Measurements from ENCODE around the gene LRCH3. TPM values are rescaled to one million over a fixed set of nuclear protein-coding genes. Genes with fewer than 3 reads are reported as not detected.

The LRCH3 gene
- total and polyA plus RNA-seq, 2 of the 13 experiments (the other 11 are each of a cell fraction or from before 2014, with no cell fraction given): 25.5 to 103 TPM

GRCh38 chr3:197791113-197791891 lies at the start of gene LRCH3 (continued):
- peak; percentile 72 for TF ChIP-seq ZNF574 (CRISPR knock-in tag; IDR thresholded peaks at IDR 0.05)
- TF ChIP-seq ZNF704 (CRISPR knock-in tag; IDR thresholded peaks at IDR 0.05; ENCODE audit: borderline replicate concordance): 0 out of 2 replicates have a peak, but pooled peaks have one; percentile 50
- TF ChIP-seq ZNF670 (CRISPR knock-in tag; IDR thresholded peaks at IDR 0.05; ENCODE audit: borderline replicate concordance): peak; percentile 85; the same call in 1 of the 2 replicates
- TF ChIP-seq MLLT10 (CRISPR knock-in tag; IDR thresholded peaks at IDR 0.05): no peak
- TF ChIP-seq PPARG (CRISPR knock-in tag; conservative IDR thresholded peaks at IDR 0.05): no peak
- no peak for TF ChIP-seq HDAC6 (IDR thresholded peaks at IDR 0.05; ENCODE audit: low read depth, low read length)
- TF ChIP-seq FOXO4 (CRISPR knock-in tag; conservative IDR thresholded peaks at IDR 0.05): 0 out of 2 replicates have a peak, but pooled peaks have one; percentile 54
- peak; percentile 63; the same call in 1 of the 2 replicates for TF ChIP-seq DRAP1 (CRISPR knock-in tag; IDR thresholded peaks at IDR 0.05)
- TF ChIP-seq GATAD2A (CRISPR knock-in tag; IDR thresholded peaks at IDR 0.05): peak; percentile 52
- no peak for TF ChIP-seq ZFAT (CRISPR knock-in tag; conservative IDR thresholded peaks at IDR 0.05)
- TF ChIP-seq KDM6A (CRISPR knock-in tag; IDR thresholded peaks at IDR 0.05; ENCODE audit: low read depth): no peak
- no peak; the same call in 1 of the 2 replicates for TF ChIP-seq PHF20 (CRISPR knock-in tag; IDR thresholded peaks at IDR 0.05)
- peak; percentile 54; the same call in 1 of the 2 replicates for TF ChIP-seq SP4 (CRISPR knock-in tag; IDR thresholded peaks at IDR 0.05)
- TF ChIP-seq GLI4 (CRISPR knock-in tag; IDR thresholded peaks at IDR 0.05; ENCODE audit: borderline replicate concordance): peak; percentile 78; the same call in 1 of the 2 replicates
- peak; percentile 80 for TF ChIP-seq MXD4 (CRISPR knock-in tag; IDR thresholded peaks at IDR 0.05)
- peak; percentile 88; the same call in 1 of the 2 replicates for TF ChIP-seq ZFP36L2 (CRISPR knock-in tag; IDR thresholded peaks at IDR 0.05)
- TF ChIP-seq ZNF883 (CRISPR knock-in tag; IDR thresholded peaks at IDR 0.05; ENCODE audit: not compliant biosample characterization): peak; percentile 97
- 0 out of 2 replicates have a peak, but pooled peaks have one; percentile 54 for TF ChIP-seq ZNF275 (CRISPR knock-in tag; IDR thresholded peaks at IDR 0.05; ENCODE audit: borderline replicate concordance)
- TF ChIP-seq SMAD9 (CRISPR knock-in tag; IDR thresholded peaks at IDR 0.05): peak; percentile 88; the same call in 1 of the 2 replicates
- 0 out of 2 replicates have a peak, but pooled peaks have one; percentile 73 for TF ChIP-seq YEATS2 (CRISPR knock-in tag; IDR thresholded peaks at IDR 0.05; ENCODE audit: borderline replicate concordance)
- peak; percentile 84; the same call in 1 of the 2 replicates for TF ChIP-seq ZNF564 (CRISPR knock-in tag; IDR thresholded peaks at IDR 0.05)
- TF ChIP-seq ZMYM3 (CRISPR knock-in tag; IDR thresholded peaks at IDR 0.05): peak; percentile 28; the same call in 1 of the 2 replicates
